Mesenchymal stem cell (in vitro differentiated cells and primary cell): ENCODE data around the gene HSDL1.

ENCODE experiments used
- DNase-seq: peaks from one replicate; pipeline ENCODE4 v3.0.0-alpha.2; 2013
- H2AFZ ChIP-seq: one replicate; pipeline ENCODE4 v1.6.1; 2013; ENCODE audit warnings: low read depth, mild to moderate bottlenecking, control low read depth, inconsistent platforms, low read length, moderate library complexity
- H2AK5ac ChIP-seq: 2 replicates; pipeline ENCODE4 v1.6.1; 2013; ENCODE audit warnings: low read length, moderate library complexity, mild to moderate bottlenecking, inconsistent platforms; ENCODE audit not compliant: severe bottlenecking
- H2BK120ac ChIP-seq: one replicate; pipeline ENCODE4 v1.6.1; 2013; ENCODE audit warnings: low read depth, mild to moderate bottlenecking, inconsistent platforms, low read length, moderate library complexity
- H2BK12ac ChIP-seq, 2 experiments: one replicate each; pipeline ENCODE4 v1.6.1; 2013; ENCODE audit warnings: inconsistent platforms in 2 of 2, low read length in 2 of 2, mild to moderate bottlenecking in 2 of 2, moderate library complexity in 2 of 2, control low read depth in 1 of 2
- H2BK15ac ChIP-seq: one replicate; pipeline ENCODE4 v1.6.1; 2013; ENCODE audit warnings: mild to moderate bottlenecking, low read depth, inconsistent platforms; ENCODE audit not compliant: poor library complexity, severe bottlenecking
- H2BK5ac ChIP-seq: 2 replicates; pipeline ENCODE4 v1.6.1; 2013; ENCODE audit warnings: low read depth, mild to moderate bottlenecking, low read length, control low read depth, inconsistent platforms; ENCODE audit not compliant: poor library complexity, severe bottlenecking
- H3K14ac ChIP-seq, 2 experiments: one replicate each; pipeline ENCODE4 v1.6.1; 2013; ENCODE audit warnings: inconsistent platforms in 2 of 2, low read length in 2 of 2, control low read depth in 1 of 2, mild to moderate bottlenecking in 1 of 2, moderate library complexity in 1 of 2
- H3K18ac ChIP-seq, 2 experiments: one replicate each; pipeline ENCODE4 v1.6.1; 2013; ENCODE audit warnings: inconsistent platforms in 2 of 2, low read length in 2 of 2, control low read depth in 1 of 2, low read depth in 1 of 2, mild to moderate bottlenecking in 1 of 2
- H3K23ac ChIP-seq, 2 experiments: one replicate each; pipeline ENCODE4 v1.6.1; 2013; ENCODE audit warnings: inconsistent platforms in 2 of 2, low read length in 2 of 2, mild to moderate bottlenecking in 2 of 2, moderate library complexity in 2 of 2, control low read depth in 1 of 2
- H3K27ac ChIP-seq: 2 replicates; pipeline ENCODE4 v1.5.1; 2013; ENCODE audit warnings: mild to moderate bottlenecking, moderate library complexity, low read length, control low read depth, inconsistent platforms; ENCODE audit not compliant: poor library complexity, severe bottlenecking
- H3K27me3 ChIP-seq, 2 experiments: 2 replicates each; pipeline versions ENCODE4 v1.6.1 to v1.7.0; 2013; ENCODE audit warnings: low read length in 2 of 2, mild to moderate bottlenecking in 2 of 2, moderate library complexity in 2 of 2, control low read depth in 1 of 2, inconsistent platforms in 1 of 2; ENCODE audit not compliant: control insufficient read depth in 1 of 2, insufficient read depth in 1 of 2
- H3K36me3 ChIP-seq, 2 experiments: 2 replicates each; pipeline versions ENCODE4 v1.6.1 to v1.7.0; 2013; ENCODE audit warnings: low read length in 2 of 2, control low read depth in 1 of 2, inconsistent platforms in 1 of 2, low read depth in 1 of 2, mild to moderate bottlenecking in 1 of 2; ENCODE audit not compliant: insufficient read depth in 2 of 2, control insufficient read depth in 1 of 2
- H3K4ac ChIP-seq, 2 experiments: one replicate each; pipeline ENCODE4 v1.6.1; 2013; ENCODE audit warnings: inconsistent platforms in 2 of 2, low read length in 2 of 2, mild to moderate bottlenecking in 2 of 2, moderate library complexity in 2 of 2, control low read depth in 1 of 2, low read depth in 1 of 2
- H3K4me1 ChIP-seq: 2 replicates; pipeline ENCODE4 v1.6.1; 2013; ENCODE audit warnings: low read depth, low read length, control low read depth; ENCODE audit not compliant: control insufficient read depth, insufficient read depth
- H3K4me2 ChIP-seq: 2 replicates; pipeline ENCODE4 v1.6.1; 2013; ENCODE audit warnings: low read length, mild to moderate bottlenecking, inconsistent platforms; ENCODE audit not compliant: poor library complexity, severe bottlenecking
- H3K4me3 ChIP-seq, 2 experiments: 2 replicates each; pipeline versions ENCODE4 v1.5.1 to v1.7.0; 2013; ENCODE audit warnings: low read length in 2 of 2, mild to moderate bottlenecking in 2 of 2, control low read depth in 1 of 2, low read depth in 1 of 2; ENCODE audit not compliant: insufficient read depth in 1 of 2
- H3K79me1 ChIP-seq: replicated peaks from 2 replicates; pipeline ENCODE4 v1.6.1; 2013; ENCODE audit warnings: mild to moderate bottlenecking, control low read depth, low read length, inconsistent platforms; ENCODE audit not compliant: poor library complexity, severe bottlenecking
- H3K9ac ChIP-seq: 2 replicates; pipeline ENCODE4 v1.7.0; 2013; ENCODE audit warnings: mild to moderate bottlenecking, low read length, moderate library complexity
- H3K9me3 ChIP-seq: 2 replicates; pipeline ENCODE4 v1.7.0; 2013; ENCODE audit warnings: mild to moderate bottlenecking, low read length; ENCODE audit not compliant: control insufficient read depth
- H4K8ac ChIP-seq: one replicate; pipeline ENCODE4 v1.6.1; 2013; ENCODE audit warnings: inconsistent platforms, mild to moderate bottlenecking, low read length, moderate library complexity
- H4K91ac ChIP-seq: one replicate; pipeline ENCODE4 v1.6.1; 2013; ENCODE audit warnings: mild to moderate bottlenecking, low read length, inconsistent platforms
- WGBS: methylation state at CpG from one replicate; pipeline ENCODE4 v1.1.7; 2013; ENCODE audit warnings: mixed read lengths; 5-methylcytosine and 5-hydroxymethylcytosine counted together

Gene HSDL1

GRCh38 chr16:84124257-84125073 lies 20.5 kb downstream of the HSDL1 start:
- Histone ChIP-seq H3K14ac (no peak overlapping the region), H4K91ac (no peak overlapping the region), H2AK5ac (no peak overlapping the region), H3K27ac (no peak overlapping the region), H3K4me2 (no peak overlapping the region), H4K8ac (no peak overlapping the region), H2BK15ac (no peak overlapping the region), H3K23ac (no peak overlapping the region), H3K9ac (no peak overlapping the region), H3K4me1 (no peaks in the 10 kb centered on the region), H2BK120ac (no peak overlapping the region), H3K18ac (no peak overlapping the region), H3K4ac (no peak overlapping the region), H3K4me3 (no peak overlapping the region), H3K36me3 (peaks cover 22 to 63% of the 10 kb centered on the region in 2 experiments), H2BK5ac (no peak overlapping the region), H3K27me3 (no peaks in the 10 kb centered on the region), H2BK12ac (no peak overlapping the region), H3K79me1 (peaks cover 6% of the 10 kb centered on the region), H2AFZ (no peak overlapping the region), H3K9me3 (no peaks in the 10 kb centered on the region)
- 95% methylated on average over 5 of the region's 7 CpGs for WGBS
- DNase-seq, result no peak

DNA sequence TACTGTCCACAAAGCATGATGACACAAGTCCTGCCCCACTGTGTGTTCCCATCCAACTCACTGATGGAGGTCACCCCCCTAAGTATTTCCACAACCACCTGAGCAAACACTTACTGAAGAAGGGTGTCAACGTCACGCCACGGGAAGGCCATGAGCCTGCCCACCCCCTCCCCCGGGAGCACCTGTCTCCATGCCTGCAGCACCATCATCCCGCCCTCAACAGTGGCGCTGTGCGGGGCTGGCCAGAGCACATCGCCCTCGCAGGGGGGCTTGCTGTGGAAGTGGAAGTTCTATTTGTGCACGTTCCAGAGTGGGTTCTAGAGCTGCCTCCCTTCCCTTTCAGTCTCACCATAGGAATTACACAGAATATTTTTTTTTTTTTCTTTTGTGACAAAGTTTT lies 24.0 kb downstream of the HSDL1 start:
- H3K36me3 ChIP-seq, result peaks cover 15 to 36% of the 10 kb centered on the region in 2 experiments
- no peak overlapping the region for H2BK15ac ChIP-seq
- no peak overlapping the region for H3K4me2 ChIP-seq
- no peak for DNase-seq
- no peak overlapping the region for H3K4ac ChIP-seq
- no peak overlapping the region for H2BK120ac ChIP-seq
- H3K4me1 ChIP-seq, result peaks cover 5% of the 10 kb centered on the region
- H3K18ac ChIP-seq, result no peak overlapping the region
- no peak overlapping the region for H3K9ac ChIP-seq
- H4K8ac ChIP-seq, result no peak overlapping the region
- H3K14ac ChIP-seq, result no peak overlapping the region
- no peak overlapping the region for H3K27ac ChIP-seq
- H2AK5ac ChIP-seq, result no peak overlapping the region
- WGBS, result 93% methylated on average over 8 of the region's 10 CpGs
- no peak overlapping the region for H3K23ac ChIP-seq
- peaks cover 5% of the 10 kb centered on the region for H3K79me1 ChIP-seq
- H2BK12ac ChIP-seq, result no peak overlapping the region
- H4K91ac ChIP-seq, result no peak overlapping the region
- no peak overlapping the region for H2BK5ac ChIP-seq
- no peaks in the 10 kb centered on the region for H3K27me3 ChIP-seq
- H3K4me3 ChIP-seq, result no peak overlapping the region
- no peaks in the 10 kb centered on the region for H3K9me3 ChIP-seq
- no peak overlapping the region for H2AFZ ChIP-seq

DNA sequence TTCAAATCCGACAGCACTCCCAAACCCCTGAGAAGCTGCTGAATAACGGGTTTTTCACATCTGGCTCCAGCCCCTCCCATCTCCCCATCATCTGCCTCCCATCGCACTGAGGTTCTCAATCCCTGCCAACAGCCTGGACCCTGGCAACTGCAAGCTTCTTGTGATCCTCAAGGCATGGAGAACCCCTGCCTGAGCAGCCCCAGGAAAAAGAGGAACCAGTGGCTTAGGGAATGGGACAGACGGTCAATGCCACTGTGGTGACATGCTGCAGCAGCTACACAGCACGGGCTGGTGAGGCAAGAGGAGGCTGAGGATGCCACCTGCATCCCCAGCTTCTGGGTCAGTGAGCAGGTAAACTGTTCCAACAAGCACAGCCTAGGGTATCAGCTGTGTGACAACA lies 25.0 kb downstream of the HSDL1 start:
- no peak overlapping the region for H2AFZ ChIP-seq
- no peaks in the 10 kb centered on the region for H3K9me3 ChIP-seq
- no peak overlapping the region for H4K91ac ChIP-seq
- no peak overlapping the region for H2AK5ac ChIP-seq
- H2BK120ac ChIP-seq, result no peak overlapping the region
- no peak for DNase-seq
- H3K23ac ChIP-seq, result no peak overlapping the region
- no peak overlapping the region for H4K8ac ChIP-seq
- no peak overlapping the region for H3K18ac ChIP-seq
- H3K27me3 ChIP-seq, result no peaks in the 10 kb centered on the region
- peaks cover 7% of the 10 kb centered on the region for H3K4me1 ChIP-seq
- 84% methylated on average over 5 of the region's 5 CpGs for WGBS
- H3K27ac ChIP-seq, result no peak overlapping the region
- H3K4me2 ChIP-seq, result no peak overlapping the region
- peaks cover 15 to 35% of the 10 kb centered on the region in 2 experiments for H3K36me3 ChIP-seq
- no peak overlapping the region for H2BK12ac ChIP-seq
- no peak overlapping the region for H2BK15ac ChIP-seq
- H2BK5ac ChIP-seq, result no peak overlapping the region
- peaks cover 4% of the 10 kb centered on the region for H3K79me1 ChIP-seq
- no peak overlapping the region for H3K4ac ChIP-seq
- no peak overlapping the region for H3K4me3 ChIP-seq
- no peak overlapping the region for H3K14ac ChIP-seq
- no peak overlapping the region for H3K9ac ChIP-seq

- Histone ChIP-seq H4K8ac (no peak overlapping the region), H2AK5ac (no peak overlapping the region), H2BK15ac (no peak overlapping the region), H3K4ac (no peak overlapping the region), H3K14ac (no peak overlapping the region), H3K4me2 (no peak overlapping the region), H3K4me3 (no peak overlapping the region), H3K27me3 (no peaks in the 10 kb centered on the region), H3K9me3 (no peaks in the 10 kb centered on the region), H3K23ac (no peak overlapping the region), H2BK12ac (no peak overlapping the region), H2BK5ac (no peak overlapping the region), H3K79me1 (peaks cover 4% of the 10 kb centered on the region), H3K9ac (no peak overlapping the region), H2AFZ (no peak overlapping the region), H3K36me3 (peaks cover 15 to 33% of the 10 kb centered on the region in 2 experiments), H3K27ac (no peak overlapping the region), H2BK120ac (no peak overlapping the region), H3K18ac (no peak overlapping the region), H3K4me1 (peaks cover 8% of the 10 kb centered on the region), H4K91ac (no peak overlapping the region)
- DNase-seq, result no peak
- 91% methylated on average over 13 of the region's 13 CpGs for WGBS
Measured at GRCh38 chr16:84119368-84119767, 25.6 kb downstream of the HSDL1 start.
